Testis (tissue), 3 donors: ENCODE measurements around the gene KCNMB1. TPM values are rescaled to one million over a fixed set of nuclear protein-coding genes. Genes with fewer than 3 reads are reported as not detected.

ENCODE experiments used
- DNase-seq: peaks from one replicate; pipeline ENCODE4 v3.0.0-alpha.2; 2019
- H3K27ac ChIP-seq, 2 donors: fragments of 200-600 bp; sonication (generic); one replicate each; pipeline ENCODE4 v1.5.1; 2019
- H3K27me3 ChIP-seq: fragments of 200-600 bp; sonication (generic); one replicate; pipeline ENCODE4 v1.5.1; 2019
- H3K36me3 ChIP-seq: fragments of 200-600 bp; sonication (generic); one replicate; pipeline ENCODE4 v1.5.1; 2017; ENCODE audit warnings: low read depth; ENCODE audit errors: missing control alignments
- H3K4me1 ChIP-seq: fragments of 200-600 bp; sonication (generic); one replicate; pipeline ENCODE4 v1.5.1; 2019
- H3K4me3 ChIP-seq, 2 donors: fragments of 200-600 bp; sonication (generic); one replicate each; pipeline ENCODE4 v1.5.1; 2017 to 2019
- H3K9me3 ChIP-seq: fragments of 200-600 bp; sonication (generic); one replicate; pipeline ENCODE4 v1.5.1; 2017
- POLR2A ChIP-seq: fragments of 450-650 bp; IDR thresholded peaks from one replicate; pipeline ENCODE4 v1.6.1; 2017; ENCODE audit warnings: antibody characterized with exemption, mild to moderate bottlenecking, moderate library complexity
- WGBS, 2 donors: methylation state at CpG; one replicate each; pipeline ENCODE4 v1.1.5; 2018; 5-methylcytosine and 5-hydroxymethylcytosine counted together
- intact Hi-C: fragments of 100-400 bp; cut with DNase I; formaldehyde crosslinking; loops from one replicate; pipeline ENCODE4 v1.15.1; 2023; ENCODE audit warnings: low total_unique reads
- polyA plus RNA-seq: library from polyadenylated mRNA; stranded (reverse); fragments of 350-450 nt; fragmentation: Illumina TruSeq; extraction: RNeasy Lipid Tissue Mini Kit (QIAGEN cat#74804); gene quantifications from one replicate; pipeline ENCODE4 v1.2.3, GENCODE V29; 2014; ENCODE audit warnings: low read depth, low replicate concordance; ENCODE audit not compliant: insufficient read depth
- total RNA-seq, 2 donors: library from RNA; depleted of rRNA; stranded (reverse); fragments of >200 nt; gene quantifications; one replicate each; pipeline ENCODE4 v1.2.3, GENCODE V29; 2016
- TF ChIP-seq, protein P1 (sequence below), 3 experiments: fragments of 450-650 bp in 2 of 3; fragments of 200-600 bp in 1 of 3; sonication (generic) in 1 of 3; IDR thresholded peaks; one replicate each; pipeline ENCODE4 v1.5.1; 2016 to 2019; ENCODE audit warnings: antibody characterized with exemption in 3 of 3, mild to moderate bottlenecking in 2 of 3, moderate library complexity in 1 of 3

The KCNMB1 gene
- total and polyA plus RNA-seq, 3 donors from 2014 or later, result 2.5 to 4.6 (median 3.1) TPM

DNA sequence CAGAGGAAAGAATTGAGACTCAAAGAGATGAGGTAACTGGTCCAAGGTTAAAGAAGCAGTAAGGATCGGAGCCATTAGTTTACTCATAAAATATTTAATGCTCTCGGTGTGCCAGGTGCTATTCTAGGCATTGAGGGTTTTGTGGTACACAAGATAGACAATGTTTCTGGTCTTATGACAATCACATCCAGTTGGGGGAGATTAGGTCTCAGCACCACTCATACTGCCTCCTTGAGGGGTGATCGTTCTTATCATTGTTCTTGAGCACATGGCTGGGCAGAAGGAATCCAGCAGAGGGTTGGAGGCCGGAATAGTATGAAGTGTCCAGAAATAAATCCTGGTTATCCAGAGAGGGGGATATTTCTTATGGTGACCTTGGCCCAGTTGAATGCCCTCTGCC is 50.9 kb downstream of the KCNMB1 start:
- TF ChIP-seq, protein P1, sequence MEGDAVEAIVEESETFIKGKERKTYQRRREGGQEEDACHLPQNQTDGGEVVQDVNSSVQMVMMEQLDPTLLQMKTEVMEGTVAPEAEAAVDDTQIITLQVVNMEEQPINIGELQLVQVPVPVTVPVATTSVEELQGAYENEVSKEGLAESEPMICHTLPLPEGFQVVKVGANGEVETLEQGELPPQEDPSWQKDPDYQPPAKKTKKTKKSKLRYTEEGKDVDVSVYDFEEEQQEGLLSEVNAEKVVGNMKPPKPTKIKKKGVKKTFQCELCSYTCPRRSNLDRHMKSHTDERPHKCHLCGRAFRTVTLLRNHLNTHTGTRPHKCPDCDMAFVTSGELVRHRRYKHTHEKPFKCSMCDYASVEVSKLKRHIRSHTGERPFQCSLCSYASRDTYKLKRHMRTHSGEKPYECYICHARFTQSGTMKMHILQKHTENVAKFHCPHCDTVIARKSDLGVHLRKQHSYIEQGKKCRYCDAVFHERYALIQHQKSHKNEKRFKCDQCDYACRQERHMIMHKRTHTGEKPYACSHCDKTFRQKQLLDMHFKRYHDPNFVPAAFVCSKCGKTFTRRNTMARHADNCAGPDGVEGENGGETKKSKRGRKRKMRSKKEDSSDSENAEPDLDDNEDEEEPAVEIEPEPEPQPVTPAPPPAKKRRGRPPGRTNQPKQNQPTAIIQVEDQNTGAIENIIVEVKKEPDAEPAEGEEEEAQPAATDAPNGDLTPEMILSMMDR (IDR thresholded peaks at IDR 0.05), result no peak
- no peak for TF ChIP-seq POLR2A
- Histone ChIP-seq H3K36me3 (no peaks in the 10 kb centered on the region), H3K27me3 (no peaks in the 10 kb centered on the region), H3K4me1 (peaks cover 3% of the 10 kb centered on the region), H3K9me3 (no peaks in the 10 kb centered on the region), H3K27ac (no peak overlapping the region), H3K4me3 (no peak overlapping the region)
- intact Hi-C loops, result no loop called here
- no peak for DNase-seq
- 78% methylated on average over 4 of the region's 4 CpGs for WGBS, 2 donors

DNA sequence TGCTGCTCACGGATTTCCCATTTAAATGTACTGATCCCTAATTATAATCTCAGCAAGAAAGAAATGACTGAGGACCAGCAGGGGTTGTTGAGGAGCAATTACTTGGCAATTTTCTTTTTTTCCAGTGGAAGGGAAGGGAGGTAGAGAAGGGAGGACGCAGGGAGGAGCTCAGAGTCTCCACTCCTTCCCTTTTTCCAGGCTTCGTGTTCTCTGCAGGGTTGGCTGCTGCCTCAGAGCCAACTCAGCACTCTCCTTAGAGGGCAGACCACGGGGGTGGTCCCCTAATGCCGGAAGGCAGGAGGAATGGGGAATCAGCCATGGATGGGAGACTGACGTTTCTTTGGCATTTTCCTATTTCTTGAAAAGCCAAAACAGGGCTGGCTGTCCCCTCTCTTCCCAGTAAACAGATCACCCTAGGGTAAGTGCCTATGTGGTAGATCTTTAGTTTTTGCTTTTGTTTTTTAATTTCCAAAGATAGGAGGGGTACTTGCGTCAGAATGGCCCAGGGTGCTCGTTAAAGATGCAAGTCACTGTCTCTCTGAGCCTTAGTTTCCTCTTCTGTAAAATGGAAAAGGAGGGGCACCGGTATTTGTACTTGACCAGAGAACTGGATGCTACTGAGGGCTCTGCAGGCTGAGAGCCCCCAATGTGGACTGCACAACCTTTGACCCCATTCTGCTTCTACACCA is 52.0 kb downstream of the KCNMB1 start:
- H3K36me3 ChIP-seq, result no peaks in the 10 kb centered on the region
- no peak for DNase-seq
- WGBS, 2 donors, result 72 to 85% methylated on average over 9 of the region's 9 CpGs
- no peaks in the 10 kb centered on the region for H3K9me3 ChIP-seq
- no peaks in the 10 kb centered on the region for H3K27me3 ChIP-seq
- TF ChIP-seq, protein P1 (IDR thresholded peaks at IDR 0.05), result no peak
- no peak for TF ChIP-seq POLR2A
- no peak overlapping the region for H3K4me3 ChIP-seq
- no peak overlapping the region for H3K27ac ChIP-seq
- intact Hi-C loops, result no loop called here
- peaks cover 10% of the 10 kb centered on the region for H3K4me1 ChIP-seq

DNA sequence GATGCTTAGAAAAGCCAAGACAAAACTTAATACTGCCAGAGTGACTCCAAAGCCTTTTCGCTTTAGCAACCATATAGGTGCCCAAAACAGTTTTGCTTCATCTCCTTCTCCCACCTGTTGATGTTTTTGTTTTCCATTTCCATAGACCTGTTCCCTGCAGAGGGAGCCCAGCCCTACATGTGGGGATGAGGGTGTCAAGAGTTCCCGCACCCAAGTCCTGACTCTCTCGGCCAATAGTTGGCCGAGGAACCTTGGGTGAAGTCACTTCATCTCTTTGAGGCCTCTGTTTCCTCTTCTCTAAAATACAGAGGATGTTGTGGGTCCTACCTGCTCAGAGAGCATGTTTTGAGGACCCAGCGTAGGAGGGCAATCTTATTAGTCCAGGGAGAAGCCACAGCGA is 53.1 kb downstream of the KCNMB1 start:
- Histone ChIP-seq H3K36me3 (no peaks in the 10 kb centered on the region), H3K27me3 (no peaks in the 10 kb centered on the region), H3K27ac (no peak overlapping the region), H3K4me1 (peaks cover 16% of the 10 kb centered on the region), H3K9me3 (no peaks in the 10 kb centered on the region), H3K4me3 (no peak overlapping the region)
- TF ChIP-seq POLR2A, result no peak
- TF ChIP-seq, protein P1 (IDR thresholded peaks at IDR 0.05), result no peak
- intact Hi-C loops, result no loop called here
- WGBS, 2 donors, result 94 to 96% methylated on average over 6 of the region's 6 CpGs
- no peak for DNase-seq

DNA sequence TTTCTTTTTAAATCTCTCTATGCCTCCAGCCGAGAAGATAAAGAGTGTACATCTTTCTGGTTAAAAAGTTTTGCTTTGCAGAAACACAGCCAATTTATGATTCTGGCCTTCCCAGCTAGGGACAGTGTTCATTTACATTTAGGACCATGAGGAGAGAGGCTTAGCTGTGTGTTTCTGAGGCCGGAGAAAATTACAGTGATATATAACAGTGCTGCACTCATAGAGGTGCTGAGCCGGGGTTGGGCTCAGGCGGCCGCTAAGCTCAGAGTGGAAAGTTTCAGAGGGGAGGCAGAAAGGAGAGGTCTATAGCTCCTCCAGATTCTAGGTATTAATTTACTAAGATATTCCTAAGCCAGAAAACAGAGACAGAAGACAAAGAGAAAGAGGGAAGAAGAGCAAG is 54.5 kb downstream of the KCNMB1 start:
- Histone ChIP-seq H3K9me3 (no peaks in the 10 kb centered on the region), H3K4me1 (peaks cover 16% of the 10 kb centered on the region), H3K27me3 (no peaks in the 10 kb centered on the region), H3K4me3 (no peak overlapping the region), H3K27ac (no peak overlapping the region), H3K36me3 (no peaks in the 10 kb centered on the region)
- WGBS, 2 donors, result 70 to 74% methylated on average over 5 of the region's 5 CpGs
- DNase-seq, result no peak
- TF ChIP-seq, protein P1 (IDR thresholded peaks at IDR 0.05), result no peak
- TF ChIP-seq POLR2A, result no peak
- intact Hi-C loops, result no loop called here
